ENCODE data around the gene CDKAL1.

The CDKAL1 gene

GRCh38 chr6:20947977-20948376, 413.7 kb downstream of the CDKAL1 start:
- DNase-seq (ENCODE audit: low read depth in 2 of 3, low spot score in 1 of 3), result no peak

DNA sequence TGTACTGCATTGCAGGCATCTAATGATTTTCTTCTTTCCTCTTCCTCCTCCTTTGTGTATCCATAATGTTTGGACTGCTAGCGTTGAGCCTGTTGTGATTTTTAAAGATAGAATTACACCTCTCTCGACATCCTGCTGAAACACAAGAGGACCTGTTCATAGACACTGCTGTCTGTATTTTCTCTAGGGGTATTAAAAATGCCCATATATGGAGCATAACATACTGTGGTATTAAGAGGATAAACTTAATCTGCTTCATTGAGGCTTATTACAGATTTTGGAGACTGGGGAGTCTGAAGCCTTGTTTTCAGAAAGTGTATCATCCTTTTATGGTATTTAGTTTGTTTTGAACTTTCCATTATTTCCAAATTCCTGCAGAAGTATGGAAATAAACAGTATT, 414.3 kb downstream of the CDKAL1 start:
- DNase-seq (ENCODE audit: low read depth in 2 of 3, low spot score in 1 of 3), result no peak

GRCh38 chr6:20949138-20949537, 414.9 kb downstream of the CDKAL1 start:
- no peak for DNase-seq (ENCODE audit: low read depth in 2 of 3, low spot score in 1 of 3)

GRCh38 chr6:20952699-20953474, 418.6 kb downstream of the CDKAL1 start:
- no peak for DNase-seq (ENCODE audit: low read depth in 2 of 3, low spot score in 1 of 3)

- no peak for DNase-seq (ENCODE audit: low read depth in 2 of 3, low spot score in 1 of 3)
These were observed 420.1 kb downstream of the CDKAL1 start for GRCh38 chr6:20954315-20954714.

DNA sequence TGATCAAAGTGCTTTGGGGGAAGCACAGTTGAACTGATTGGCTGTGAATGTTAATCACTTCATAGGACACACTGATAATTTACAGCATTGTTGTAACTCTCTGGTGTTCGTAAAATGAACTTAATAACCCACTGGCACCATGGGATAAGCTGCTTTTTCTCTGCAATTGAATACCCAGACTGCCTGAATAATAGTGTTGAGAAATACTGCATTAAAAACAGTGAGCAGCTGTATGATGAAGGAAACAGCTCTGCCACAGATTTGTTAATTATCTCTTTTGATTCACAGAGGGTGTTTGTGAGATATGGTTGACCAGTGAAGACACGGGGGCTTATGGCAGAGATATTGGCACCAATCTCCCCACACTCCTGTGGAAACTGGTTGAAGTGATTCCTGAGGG, 420.9 kb downstream of the CDKAL1 start:
- DNase-seq (ENCODE audit: low read depth in 2 of 3, low spot score in 1 of 3), result no peak

GRCh38 chr6:20955751-20956150, 421.5 kb downstream of the CDKAL1 start:
- DNase-seq (ENCODE audit: low read depth in 2 of 3, low spot score in 1 of 3), result no peak

GRCh38 chr6:20960067-20960466, 425.8 kb downstream of the CDKAL1 start:
- DNase-seq (ENCODE audit: low read depth in 2 of 3, low spot score in 1 of 3), result no peak

DNA sequence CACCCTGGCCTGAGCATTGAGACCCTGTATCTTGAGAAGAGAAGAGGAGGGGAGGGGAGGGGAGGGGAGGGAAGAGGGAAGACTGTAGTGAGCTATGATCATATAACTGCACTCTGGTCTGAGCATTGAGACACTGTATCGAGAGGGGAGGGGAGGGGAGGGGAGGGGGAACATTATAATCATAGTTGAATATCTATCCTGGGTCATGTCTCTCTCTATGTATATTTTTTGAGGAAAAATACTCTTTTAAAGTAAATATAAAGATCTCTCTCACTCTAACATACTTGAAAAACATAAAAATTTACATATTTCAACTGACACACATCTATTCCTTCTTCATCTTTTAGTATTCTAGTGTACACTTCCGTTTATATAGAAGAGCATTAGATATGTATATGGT, 431.0 kb downstream of the CDKAL1 start:
- DNase-seq (ENCODE audit: low read depth in 2 of 3, low spot score in 1 of 3), result no peak

GRCh38 chr6:20965915-20966314, 431.7 kb downstream of the CDKAL1 start:
- DNase-seq (ENCODE audit: low read depth in 2 of 3, low spot score in 1 of 3), result no peak

- no peak for DNase-seq (ENCODE audit: low read depth in 2 of 3, low spot score in 1 of 3)
These were observed 435.3 kb downstream of the CDKAL1 start for GRCh38 chr6:20969551-20969950.

DNA sequence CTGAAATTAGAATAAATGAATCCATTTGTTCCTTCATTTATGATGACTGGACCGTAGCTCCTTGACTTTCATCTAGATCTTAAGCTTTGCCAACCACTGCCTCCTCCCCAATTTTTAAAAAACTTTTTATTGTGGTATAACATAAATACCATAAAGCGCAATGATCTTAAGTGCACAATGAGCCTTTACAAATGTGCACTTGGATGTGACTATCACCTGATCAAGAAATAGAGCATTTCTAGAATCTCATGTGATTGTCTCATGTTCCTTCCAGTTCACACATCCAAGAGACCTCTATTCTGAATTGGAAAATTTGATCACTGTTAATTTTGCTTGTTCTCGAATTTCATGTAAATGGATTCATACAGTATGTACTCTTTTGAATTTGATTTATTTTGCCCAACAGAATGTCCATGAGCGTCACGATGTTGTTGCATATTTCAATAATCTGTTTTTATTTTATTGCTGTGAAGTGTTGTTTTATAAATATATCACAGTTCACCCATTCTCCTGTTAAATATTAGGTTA, 442.2 kb downstream of the CDKAL1 start:
- no peak for DNase-seq (ENCODE audit: low read depth in 2 of 3, low spot score in 1 of 3)

DNA sequence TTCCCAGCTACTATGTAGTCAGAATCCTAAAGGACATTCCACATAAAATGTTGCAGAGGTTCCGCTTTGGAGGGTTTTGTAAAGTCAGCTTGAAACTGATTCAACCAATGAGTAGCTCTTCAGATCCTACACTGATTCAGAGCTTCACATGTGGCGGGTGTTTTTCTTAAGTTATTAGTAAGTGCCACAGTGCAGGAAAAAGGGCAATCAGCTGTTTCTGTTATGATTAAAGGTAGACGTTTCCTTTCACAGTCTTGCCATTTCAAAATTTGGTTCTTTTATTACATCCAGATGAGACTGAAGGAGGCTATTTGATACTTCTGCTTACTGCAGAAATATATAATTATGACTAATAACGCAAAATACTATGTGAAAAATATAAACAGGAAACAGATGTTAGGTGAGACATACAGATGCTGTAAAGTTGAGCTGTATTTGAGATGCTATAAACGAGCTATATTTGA, 443.9 kb downstream of the CDKAL1 start:
- no peak for DNase-seq (ENCODE audit: low read depth in 2 of 3, low spot score in 1 of 3)

DNA sequence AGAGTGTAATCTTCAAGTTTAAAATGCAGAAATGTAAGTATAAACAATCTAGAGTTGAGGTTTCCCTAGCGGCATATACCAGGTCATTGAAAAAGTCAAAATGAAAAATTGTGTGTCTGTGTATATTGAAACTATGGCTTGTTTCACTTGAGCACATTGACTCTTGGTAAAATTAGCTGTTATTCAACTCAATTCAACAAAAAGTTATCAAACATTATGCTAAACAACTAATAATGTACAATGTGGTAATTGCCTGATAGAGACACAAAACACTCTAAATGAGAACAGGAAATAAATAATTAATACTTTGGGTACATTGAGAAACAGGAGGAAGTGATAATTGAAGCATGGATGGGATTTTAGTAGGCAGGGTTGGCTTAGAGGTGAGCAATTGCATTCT, 444.8 kb downstream of the CDKAL1 start:
- DNase-seq (ENCODE audit: low read depth in 2 of 3, low spot score in 1 of 3), result no peak

DNA sequence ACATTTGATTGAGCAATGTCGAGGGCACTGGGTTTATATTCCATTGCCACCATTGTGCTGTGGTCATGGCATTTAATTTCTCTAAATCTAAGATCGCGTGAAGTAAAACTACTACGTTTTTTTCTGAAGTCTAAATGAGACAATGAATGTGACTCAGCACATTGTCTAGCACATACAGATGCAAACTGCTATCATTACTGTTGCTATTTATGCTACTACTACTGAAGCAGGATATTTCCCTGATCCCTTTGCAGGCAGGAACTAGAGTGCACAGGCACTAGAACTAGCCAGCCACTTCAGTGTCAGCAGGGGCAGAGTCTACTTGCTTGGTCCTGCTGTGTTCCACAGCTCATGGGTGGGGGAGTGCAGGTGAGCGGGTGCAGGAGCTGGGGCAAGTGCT, 449.7 kb downstream of the CDKAL1 start:
- no peak for DNase-seq (ENCODE audit: low read depth in 2 of 3, low spot score in 1 of 3)

- no peak for DNase-seq (ENCODE audit: low read depth in 2 of 3, low spot score in 1 of 3)
These were observed 451.6 kb downstream of the CDKAL1 start for GRCh38 chr6:20985821-20986220.

DNA sequence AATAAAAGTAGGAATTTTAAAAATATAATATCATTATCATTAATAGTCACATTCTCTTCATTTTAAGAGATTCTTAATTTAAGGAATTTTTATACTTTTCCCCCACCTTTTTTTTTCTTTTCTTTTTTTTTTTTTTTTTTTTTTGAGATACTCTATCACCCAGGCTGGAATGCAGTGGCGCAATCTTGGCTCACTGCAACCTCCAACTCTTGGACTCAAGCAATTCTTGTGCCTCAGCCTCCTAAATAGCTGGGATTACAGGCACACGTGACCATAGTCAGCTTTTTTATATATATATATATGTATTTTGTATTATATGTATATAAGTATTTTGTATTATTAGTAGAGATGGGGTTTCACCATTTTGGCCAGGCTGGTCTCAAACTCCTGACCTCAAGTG, 457.7 kb downstream of the CDKAL1 start:
- no peak for DNase-seq (ENCODE audit: low read depth in 2 of 3, low spot score in 1 of 3)

DNA sequence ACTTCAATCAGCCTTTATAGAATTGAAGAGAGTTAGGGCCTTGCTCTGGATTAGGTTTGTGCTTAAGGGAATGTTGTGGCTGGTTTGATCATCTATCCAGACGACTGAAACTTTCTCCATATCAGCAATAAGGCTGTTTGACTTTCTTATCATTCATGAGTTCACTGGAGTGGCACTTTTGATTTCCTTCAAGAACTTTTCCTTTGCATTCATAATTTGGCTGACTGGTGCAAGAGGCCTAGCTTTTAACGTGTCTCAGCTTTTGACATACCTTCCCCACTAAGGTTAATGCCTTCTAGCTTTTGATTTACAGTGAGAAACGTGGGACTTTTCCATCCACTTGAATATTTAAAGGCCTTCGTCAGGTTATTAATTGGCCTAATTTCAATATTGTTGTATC, 461.8 kb downstream of the CDKAL1 start:
- no peak for DNase-seq (ENCODE audit: low read depth in 2 of 3, low spot score in 1 of 3)

- no peak for DNase-seq (ENCODE audit: low read depth in 2 of 3, low spot score in 1 of 3)
These were observed 463.0 kb downstream of the CDKAL1 start for GRCh38 chr6:20997143-20997769.

GRCh38 chr6:20997770-20998147, 463.5 kb downstream of the CDKAL1 start:
- DNase-seq (ENCODE audit: low read depth in 2 of 3, low spot score in 1 of 3), result no peak

DNA sequence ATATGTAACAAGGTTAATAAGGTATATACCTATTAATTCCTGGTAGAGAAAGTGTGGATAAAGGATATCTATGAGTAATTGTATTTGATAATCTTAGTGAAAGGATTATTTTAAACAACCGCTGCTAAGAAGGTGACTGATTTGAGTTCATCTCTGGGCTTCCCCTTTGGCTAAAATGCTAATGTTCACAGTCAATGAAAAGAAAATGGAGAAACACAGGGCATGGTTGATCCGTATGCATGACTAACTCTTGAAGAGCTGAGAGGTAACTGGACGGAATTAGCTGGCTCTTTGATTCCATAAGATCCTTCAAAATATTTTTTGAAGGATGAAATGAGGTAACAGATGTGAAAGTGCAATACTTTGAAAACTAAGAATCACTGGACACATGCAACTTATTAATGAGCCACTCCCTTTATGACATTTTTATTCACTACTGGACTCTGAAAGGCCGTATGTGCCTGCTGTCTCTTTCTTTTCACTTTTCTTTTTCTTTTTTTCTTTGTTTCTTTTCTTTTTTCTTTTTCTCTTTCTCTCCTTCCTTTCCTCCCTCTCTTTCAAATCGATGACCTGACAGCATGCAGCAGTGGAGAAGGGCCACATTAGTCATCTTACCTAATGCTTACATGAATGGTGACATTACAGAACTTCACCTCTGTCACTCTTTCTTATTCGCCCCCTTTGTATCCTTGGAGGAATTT, 464.6 kb downstream of the CDKAL1 start:
- DNase-seq (ENCODE audit: low read depth in 2 of 3, low spot score in 1 of 3), result no peak

DNA sequence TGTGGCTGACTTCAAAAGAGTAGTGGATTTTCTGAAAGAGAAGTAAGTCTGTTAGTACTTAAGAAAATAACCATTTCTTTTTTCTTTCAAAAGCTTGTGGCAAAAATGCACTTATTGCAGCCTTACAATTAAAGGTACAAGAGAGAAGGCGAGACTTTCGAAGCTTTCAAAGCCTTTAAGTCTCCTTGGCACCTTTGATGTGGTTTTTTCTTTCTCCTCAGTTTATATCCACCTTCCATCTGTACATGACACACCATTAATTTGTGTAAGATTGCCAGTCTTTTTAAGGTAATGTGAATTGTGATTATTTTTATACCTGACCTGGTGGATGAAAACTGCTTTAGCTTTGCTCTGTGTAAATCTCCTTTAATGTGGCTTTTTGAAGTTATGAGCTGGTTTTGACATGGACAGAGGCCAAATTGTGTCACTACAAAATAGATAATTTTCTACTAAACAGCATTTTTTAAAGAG, 466.1 kb downstream of the CDKAL1 start:
- no peak for DNase-seq (ENCODE audit: low read depth in 2 of 3, low spot score in 1 of 3)
